IPS-NIHi7 (cell line): ENCODE data around the gene WDR70.
A peak's percentile ranks its signal among the peaks of the same experiment; 100 is the strongest.
"Not testable (repeated sequence)": the region's sequence is repeated elsewhere in the genome, so short reads cannot be mapped to it uniquely, and the experiment has no call there.

ENCODE experiments used
- DNase-seq: peaks from one replicate; pipeline ENCODE4 v3.0.0; 2012; ENCODE audit warnings: mixed read lengths; ENCODE audit errors: extremely low spot score

WDR70 gene

DNA sequence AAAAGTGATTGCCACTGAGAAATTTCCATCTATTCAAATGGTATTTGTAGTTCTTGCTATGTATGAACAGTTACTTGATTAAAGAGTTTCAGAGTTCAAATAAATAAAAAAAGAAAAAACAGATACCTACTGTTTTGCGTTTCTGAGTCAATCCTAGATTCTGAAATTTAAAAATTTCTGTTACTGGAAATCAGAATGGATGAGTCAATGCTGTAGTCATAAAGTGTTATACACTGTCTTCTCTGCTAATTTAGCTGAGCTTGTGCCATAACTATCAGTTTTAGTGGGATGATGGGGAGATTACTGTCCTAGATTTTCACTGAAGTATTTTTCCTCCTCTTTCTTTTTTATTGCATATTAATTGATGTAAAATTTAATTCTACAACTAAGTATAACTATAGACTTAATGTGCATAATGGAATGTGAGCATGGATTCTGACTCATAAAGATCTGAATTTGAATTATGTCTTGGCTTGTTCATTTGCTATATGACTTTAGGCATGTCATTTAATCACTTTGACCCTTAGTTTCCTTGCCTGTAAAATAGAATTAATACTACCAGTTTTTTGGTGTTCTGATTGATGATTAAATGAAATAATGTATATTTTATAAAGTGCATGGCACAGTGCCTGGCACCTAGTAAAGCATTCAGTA, 75.4 kb downstream of the WDR70 start:
- DNase-seq: not testable (repeated sequence)

DNA sequence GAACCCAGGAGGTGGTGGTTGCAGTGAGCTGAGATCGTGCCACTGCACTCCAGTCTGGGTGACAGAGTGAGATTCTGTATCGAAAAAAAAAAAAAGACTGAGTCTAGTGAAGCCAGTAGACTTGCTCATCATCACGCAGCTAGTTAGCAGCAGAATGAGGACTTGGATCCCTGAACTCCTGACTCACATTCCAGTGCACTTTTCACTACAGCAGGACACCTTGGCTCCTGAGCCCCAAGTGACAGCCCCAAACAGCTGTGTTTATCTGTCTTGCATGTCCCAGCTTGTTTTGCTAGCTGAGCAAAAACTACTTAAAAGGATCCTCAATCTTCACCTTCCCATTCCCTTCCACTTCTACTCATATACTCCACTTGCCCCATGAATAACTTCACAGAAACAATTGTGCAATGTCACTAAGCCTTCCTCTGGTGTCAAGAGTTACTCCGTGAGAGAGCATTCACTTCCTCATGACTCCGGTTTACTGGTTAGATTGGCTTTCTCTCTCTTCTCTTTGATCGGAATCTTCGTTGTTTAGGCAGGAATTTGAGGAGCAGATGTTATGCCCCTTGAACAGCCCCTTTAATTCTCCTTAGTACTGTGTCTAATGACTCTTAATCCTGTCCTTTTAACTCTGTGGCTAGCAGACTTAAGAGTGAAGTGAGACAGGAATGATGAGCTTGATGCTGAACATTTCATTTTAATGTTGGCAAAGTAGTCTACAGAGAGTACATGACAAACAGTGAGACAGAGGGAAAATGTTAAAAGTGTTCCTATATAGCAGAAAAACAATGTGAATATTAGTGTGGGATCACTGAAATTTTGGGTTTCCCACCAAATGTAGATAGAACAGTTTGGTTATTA, 84.3 kb downstream of the WDR70 start:
- not testable (repeated sequence) for DNase-seq

GRCh38 chr5:37464581-37464980, 85.5 kb downstream of the WDR70 start:
- not testable (repeated sequence) for DNase-seq

DNA sequence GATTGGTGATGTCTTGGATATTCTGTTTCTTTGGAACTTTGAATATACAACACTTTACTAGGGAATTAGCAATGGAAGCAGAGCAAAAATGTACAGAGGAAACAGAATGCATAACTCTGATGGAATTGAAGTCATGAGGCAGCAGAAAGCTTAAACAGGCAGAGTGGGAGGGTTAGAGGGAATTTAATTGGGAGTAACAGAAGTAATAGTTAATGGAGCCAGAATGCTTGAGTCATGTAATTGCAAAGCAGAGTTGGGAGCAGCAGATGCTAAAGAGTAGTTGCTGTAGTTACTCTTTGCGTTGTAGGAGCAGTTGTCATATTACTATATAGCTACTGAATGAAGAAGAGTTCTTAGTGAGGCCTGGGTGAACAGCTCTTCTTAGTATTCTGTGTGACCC, 90.3 kb downstream of the WDR70 start:
- DNase-seq: not testable (repeated sequence)

DNA sequence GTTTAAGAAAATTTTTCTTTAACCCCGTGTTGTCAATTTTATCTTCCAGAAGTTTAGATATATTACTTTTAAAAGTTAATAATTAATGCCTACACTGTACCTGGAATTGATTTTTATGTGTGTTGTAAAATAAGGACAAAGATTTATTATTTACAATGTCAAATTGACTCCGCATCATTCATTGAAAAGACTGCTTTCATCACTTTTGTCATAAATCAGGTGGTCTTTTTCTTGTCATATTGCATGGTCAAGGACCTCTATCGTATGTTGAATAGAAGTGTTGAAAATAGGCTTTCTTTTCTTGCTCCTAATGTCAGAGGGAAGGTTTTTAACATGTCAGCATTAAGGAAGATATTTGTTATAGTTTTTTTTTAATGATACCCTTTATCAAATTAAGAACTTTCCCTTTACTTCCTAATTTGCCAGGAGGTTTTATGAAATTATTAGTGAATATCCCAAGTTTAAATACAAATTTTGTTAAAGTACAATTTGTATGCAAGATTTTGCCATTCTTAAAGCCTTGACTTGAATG, 92.6 kb downstream of the WDR70 start:
- no peak for DNase-seq

GRCh38 chr5:37477426-37477825, 98.3 kb downstream of the WDR70 start:
- DNase-seq: no peak

DNA sequence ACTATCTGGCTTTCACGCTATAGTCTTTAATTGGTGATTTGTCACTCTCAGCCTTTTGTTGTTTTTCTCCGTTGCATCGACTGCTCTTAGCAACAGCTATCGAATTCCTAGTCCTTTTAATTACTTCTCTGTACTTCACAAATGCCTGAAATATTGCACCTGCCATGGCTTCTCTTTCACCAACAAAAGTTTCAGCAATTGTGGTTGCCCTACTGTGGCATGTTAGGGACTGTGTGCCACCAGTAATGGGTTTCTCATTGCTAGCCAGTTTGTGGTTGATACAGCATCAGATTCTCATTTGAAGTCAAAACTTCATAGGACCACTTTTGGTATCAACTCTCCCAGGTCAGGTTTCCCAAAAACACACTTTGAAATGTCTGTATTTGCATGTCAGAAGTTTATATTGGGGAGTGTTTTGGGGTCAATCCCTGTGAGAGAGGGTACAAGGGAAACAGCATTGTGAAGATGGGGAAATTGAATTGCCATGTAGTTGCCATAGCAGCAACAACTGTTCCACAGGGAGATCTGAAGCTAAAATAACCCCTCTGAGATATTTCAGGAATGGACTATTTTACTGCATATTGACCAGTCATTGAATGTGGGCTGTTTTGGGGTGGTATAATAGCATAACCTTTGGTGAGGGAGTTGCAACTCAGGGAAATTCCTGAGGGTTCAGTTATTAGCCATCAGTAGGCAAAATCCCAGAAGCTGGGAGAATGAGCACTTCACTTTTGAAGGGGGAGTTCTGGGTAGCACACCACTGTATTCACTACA, 99.2 kb downstream of the WDR70 start:
- no peak for DNase-seq

DNA sequence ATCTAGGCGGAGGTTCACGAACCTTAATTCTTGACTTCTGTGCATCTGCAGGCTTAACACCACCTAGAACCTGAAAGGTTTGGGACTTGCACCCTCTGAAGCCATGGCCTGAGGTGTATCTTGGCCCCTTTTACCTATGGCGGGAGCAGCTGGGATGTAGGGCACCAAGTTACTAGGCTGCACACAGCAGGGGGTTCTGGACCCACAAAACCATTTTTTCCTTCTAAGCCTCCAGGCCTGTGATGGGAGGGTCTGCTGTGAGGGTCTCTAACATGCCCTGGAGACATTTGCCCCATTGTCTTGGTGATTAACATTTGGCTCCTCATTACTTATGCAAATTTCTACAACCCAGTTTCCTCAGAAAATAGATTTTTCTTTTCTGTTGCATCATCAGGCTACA, 102.3 kb downstream of the WDR70 start:
- DNase-seq: not testable (repeated sequence)

- DNase-seq: peak; percentile 23
Observed at GRCh38 chr5:37490120-37490810, 111.1 kb downstream of the WDR70 start.

GRCh38 chr5:37490931-37491330, 111.8 kb downstream of the WDR70 start:
- DNase-seq: no peak

GRCh38 chr5:37492778-37493555, 113.8 kb downstream of the WDR70 start:
- DNase-seq: no peak

- no peak for DNase-seq
Observed at GRCh38 chr5:37494756-37495155, 115.6 kb downstream of the WDR70 start.

- DNase-seq: no peak
Observed at GRCh38 chr5:37495210-37495609, 116.1 kb downstream of the WDR70 start.

GRCh38 chr5:37495668-37496347, 116.7 kb downstream of the WDR70 start:
- DNase-seq: no peak

DNA sequence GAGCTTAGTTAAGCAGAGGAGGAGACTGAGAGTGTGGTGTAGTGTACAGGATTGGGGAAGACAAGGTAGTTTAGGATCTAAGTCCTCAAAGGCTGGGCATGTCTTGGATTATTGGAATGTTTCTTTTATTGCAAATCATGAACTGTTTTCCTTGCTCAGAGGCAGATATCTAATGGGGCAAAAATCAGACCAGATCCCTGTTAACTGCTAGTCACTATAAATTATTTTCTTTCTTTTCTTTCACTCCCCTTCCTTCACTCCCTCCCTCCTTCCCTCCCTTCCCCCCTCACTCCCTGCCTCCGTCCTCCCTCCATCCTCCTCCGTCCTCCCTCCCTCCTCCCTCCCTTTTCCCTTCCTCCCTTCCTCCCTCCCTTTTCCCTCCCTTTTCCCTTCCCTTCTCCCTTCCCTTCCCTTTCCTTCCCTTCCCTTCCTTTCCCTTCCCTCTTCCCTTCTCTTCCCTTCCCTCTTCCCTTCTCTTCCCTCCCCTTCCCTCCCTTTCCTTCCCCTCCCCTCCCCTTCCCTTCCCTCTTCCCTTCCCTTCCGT, 117.9 kb downstream of the WDR70 start:
- no peak for DNase-seq

GRCh38 chr5:37501152-37501551, 122.0 kb downstream of the WDR70 start:
- no peak for DNase-seq

DNA sequence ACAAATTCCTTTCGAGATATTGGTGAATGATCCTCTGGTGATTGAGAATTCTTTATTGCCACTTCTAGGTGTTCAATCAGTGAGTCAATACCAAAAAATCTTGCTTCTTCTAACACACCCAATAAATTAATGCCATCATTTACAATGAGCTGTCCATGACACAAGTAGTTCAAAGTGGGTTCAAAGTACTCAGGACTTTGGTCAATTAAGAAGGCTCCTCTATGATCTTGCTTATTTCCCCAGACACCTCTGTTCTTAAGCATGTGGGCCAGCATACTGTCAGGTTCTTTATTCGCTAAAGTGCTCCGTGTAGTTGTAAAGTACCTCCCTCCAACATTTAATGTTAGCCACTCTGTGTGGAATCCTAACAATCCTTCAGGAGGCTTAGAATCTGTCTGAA, 127.1 kb downstream of the WDR70 start:
- no peak for DNase-seq

GRCh38 chr5:37506722-37507121, 127.6 kb downstream of the WDR70 start:
- no peak for DNase-seq

DNA sequence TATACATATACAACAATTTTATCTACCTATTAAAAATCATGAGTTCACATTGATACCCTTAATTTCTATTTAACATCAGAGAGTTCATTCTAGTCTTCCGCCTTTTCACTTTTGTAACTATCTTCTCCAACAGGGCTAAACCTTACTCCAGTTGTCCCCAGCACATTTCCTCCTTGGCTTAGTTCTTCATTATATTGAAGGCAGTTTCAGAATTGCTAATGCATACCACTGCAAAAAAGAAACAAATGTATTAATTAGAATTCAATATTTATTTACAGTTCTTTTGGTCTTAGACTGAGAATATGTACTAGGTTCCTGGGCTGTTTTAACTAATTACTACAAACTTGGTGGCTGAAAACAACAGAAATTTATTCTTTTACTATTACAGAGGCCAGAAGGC, 132.5 kb downstream of the WDR70 start:
- no peak for DNase-seq

DNA sequence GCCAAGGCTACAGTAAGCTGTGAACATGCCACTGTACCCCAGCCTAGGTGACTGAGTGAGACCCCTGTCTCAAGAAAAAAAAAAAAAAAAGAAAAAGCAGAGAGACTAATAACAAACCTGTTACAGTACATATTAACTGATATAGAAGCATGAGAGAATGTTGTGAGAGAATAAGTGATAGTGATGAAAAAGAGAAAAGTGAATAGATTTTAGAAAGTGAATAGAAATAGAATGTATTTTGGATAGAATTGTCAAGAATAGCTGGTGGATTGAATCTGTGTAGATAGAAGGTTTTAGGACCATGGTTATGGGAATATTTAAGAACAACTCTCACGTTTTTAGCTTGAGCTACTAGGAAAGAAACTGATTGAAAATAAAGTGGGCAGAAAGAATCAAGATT, 135.8 kb downstream of the WDR70 start:
- no peak for DNase-seq
